A549 (cell line): Measurements from ENCODE around the gene DYRK3. TPM values are rescaled to one million over a fixed set of nuclear protein-coding genes. Genes with fewer than 3 reads are reported as not detected.

Source experiments
- ATAC-seq, 2 experiments: fragments of 200-7000 bp in 1 of 2; fragments of >200 bp in 1 of 2; cut with Nextera tagmentation in 1 of 2; cut with Tn5 transposase in 1 of 2; 3 replicates each; pipeline versions ENCODE4 v1.8.0 to v1.9.1; 2018 to 2020; ENCODE audit warnings: mild to moderate bottlenecking in 1 of 2, moderate library complexity in 1 of 2
- CTCF ChIA-PET: fragments of 300-600 bp; sonication (Branson Sonifier 250); formaldehyde crosslinking; extraction: SDS; loops from one replicate; lab custom pipeline; 2021; ENCODE audit warnings: antibody characterized with exemption, inconsistent platforms; lab: Yijun Ruan, JAX
- POLR2A ChIA-PET: fragments of 350-600 bp; formaldehyde crosslinking; extraction: SDS; loops from one replicate; lab custom pipeline; 2021; ENCODE audit warnings: antibody characterized with exemption, inconsistent platforms; lab: Yijun Ruan, JAX
- DNase-seq, 2 experiments: peaks; one replicate each; pipeline versions ENCODE4 v3.0.0 to v3.0.0-alpha.2; 2011 to 2016; ENCODE audit warnings: low read depth in 1 of 2, low spot score in 1 of 2
- FAIRE-seq: peaks from 2 replicates; lab custom pipeline; 2011; peaks lifted over from hg19 to GRCh38; lab: Jason Lieb, UNC
- H3K27ac ChIP-seq, 2 experiments: fragments of >200 bp; sonication (Bioruptor Twin); formaldehyde crosslinking; 3 replicates each; pipeline ENCODE4 v1.5.1; 2016 to 2017
- H3K4me1 ChIP-seq: fragments of >200 bp; sonication (Bioruptor Twin); formaldehyde crosslinking; 3 replicates; pipeline ENCODE4 v1.6.1; 2016
- H3K4me2 ChIP-seq: fragments of >200 bp; sonication (Bioruptor Twin); formaldehyde crosslinking; 3 replicates; pipeline ENCODE4 v1.6.1; 2016
- H3K4me3 ChIP-seq: fragments of >200 bp; sonication (Bioruptor Twin); formaldehyde crosslinking; 3 replicates; pipeline ENCODE4 v1.5.1; 2016
- H3K9me3 ChIP-seq: fragments of >200 bp; sonication (Bioruptor Twin); formaldehyde crosslinking; 3 replicates; pipeline ENCODE4 v1.6.1; 2016
- CBX8 ChIP-seq: fragments of 200-600 bp; sonication (generic); IDR thresholded peaks from 2 replicates; pipeline ENCODE4 v1.6.1; 2016
- CHD2 ChIP-seq: fragments of 150-350 bp; IDR thresholded peaks from 2 replicates; pipeline ENCODE4 v1.6.1; 2014; ENCODE audit warnings: low read length; ENCODE audit not compliant: partially characterized antibody
- CHD4 ChIP-seq: fragments of 200-600 bp; sonication (generic); IDR thresholded peaks from 2 replicates; pipeline ENCODE4 v1.6.1; 2016; ENCODE audit warnings: antibody characterized with exemption, mild to moderate bottlenecking, borderline replicate concordance
- EHF ChIP-seq: fragments of 250-450 bp; sonication (Bioruptor Pico); IDR thresholded peaks from 2 replicates; pipeline ENCODE4 v1.5.0; 2020; ENCODE audit warnings: mild to moderate bottlenecking
- EHMT2 ChIP-seq: fragments of 200-600 bp; sonication (generic); IDR thresholded peaks from 2 replicates; pipeline ENCODE4 v1.6.1; 2016; ENCODE audit warnings: antibody characterized with exemption, low read depth, mild to moderate bottlenecking, moderate library complexity
- EP300 ChIP-seq, 2 experiments: fragments of >200 bp; sonication (Bioruptor Twin); formaldehyde crosslinking; IDR thresholded peaks; 2 replicates in 1 of 2; 3 replicates in 1 of 2; pipeline ENCODE4 v1.6.1; 2016 to 2017
- ESRRA ChIP-seq: fragments of 150-350 bp; IDR thresholded peaks from 2 replicates; pipeline ENCODE4 v1.6.1; 2014; ENCODE audit warnings: mild to moderate bottlenecking, low read length, borderline replicate concordance
- GATA3 ChIP-seq: IDR thresholded peaks from 2 replicates; pipeline ENCODE4 v1.6.1; 2012; ENCODE audit warnings: borderline replicate concordance
- JUN ChIP-seq, 2 experiments: fragments of >200 bp; sonication (Bioruptor Twin); formaldehyde crosslinking; IDR thresholded peaks; 2 replicates in 1 of 2; 3 replicates in 1 of 2; pipeline ENCODE4 v1.6.1; 2016 to 2017
- KDM5A ChIP-seq: fragments of 200-600 bp; sonication (generic); IDR thresholded peaks from 2 replicates; pipeline ENCODE4 v1.6.1; 2016; ENCODE audit warnings: antibody characterized with exemption, mild to moderate bottlenecking
- NFE2L2 ChIP-seq: fragments of 150-350 bp; conservative IDR thresholded peaks from 2 replicates; pipeline ENCODE4 v1.6.1; 2014; ENCODE audit warnings: low read length
- NPAS2 ChIP-seq: fragments of 250-450 bp; sonication (Bioruptor Pico); IDR thresholded peaks from 2 replicates; pipeline ENCODE4 v1.8.0; 2022; ENCODE audit warnings: mild to moderate bottlenecking, moderate library complexity, borderline replicate concordance
- NR3C1 ChIP-seq: fragments of >200 bp; sonication (Bioruptor Twin); formaldehyde crosslinking; IDR thresholded peaks from 3 replicates; pipeline ENCODE4 v1.6.1; 2017
- RAD21 ChIP-seq, 2 experiments: fragments of >200 bp in 1 of 2; sonication (Bioruptor Twin) in 1 of 2; formaldehyde crosslinking in 1 of 2; IDR thresholded peaks in 1 of 2; conservative IDR thresholded peaks in 1 of 2; 2 replicates in 1 of 2; 3 replicates in 1 of 2; pipeline ENCODE4 v1.6.1; 2012 to 2018; ENCODE audit warnings: inconsistent platforms in 1 of 2
- RARB ChIP-seq: fragments of 250-450 bp; sonication (Bioruptor Pico); IDR thresholded peaks from 2 replicates; pipeline ENCODE4 v1.8.0; 2021; ENCODE audit warnings: mild to moderate bottlenecking, moderate library complexity
- RCOR1 ChIP-seq: fragments of 150-350 bp; IDR thresholded peaks from 2 replicates; pipeline ENCODE4 v1.6.1; 2014; ENCODE audit warnings: antibody characterized with exemption, low read length, low read depth
- RFX5 ChIP-seq: fragments of 450-650 bp; IDR thresholded peaks from 2 replicates; pipeline ENCODE4 v1.7.1; 2014; ENCODE audit warnings: antibody characterized with exemption, mild to moderate bottlenecking, moderate library complexity
- SMC3 ChIP-seq: fragments of >200 bp; sonication (Bioruptor Twin); formaldehyde crosslinking; IDR thresholded peaks from 3 replicates; pipeline ENCODE4 v1.6.1; 2018; ENCODE audit warnings: inconsistent platforms
- TFCP2L1 ChIP-seq: fragments of 250-450 bp; sonication (Bioruptor Pico); IDR thresholded peaks from 2 replicates; pipeline ENCODE4 v1.5.0; 2021; ENCODE audit warnings: mild to moderate bottlenecking
- ZNF302 ChIP-seq: fragments of 250-450 bp; sonication (Bioruptor Pico); IDR thresholded peaks from 2 replicates; pipeline ENCODE4 v1.9.0; 2021; ENCODE audit warnings: inconsistent platforms, mild to moderate bottlenecking, moderate library complexity
- ZSCAN20 ChIP-seq: fragments of 250-450 bp; sonication (Bioruptor Pico); IDR thresholded peaks from 2 replicates; pipeline ENCODE4 v1.8.0; 2022; ENCODE audit warnings: mild to moderate bottlenecking, moderate library complexity
- WGBS: methylation state at CpG from one replicate; pipeline ENCODE4 v1.1.6; 2017; ENCODE audit errors: missing lambda C conversion rate; 5-methylcytosine and 5-hydroxymethylcytosine counted together
- polyA plus RNA-seq, 4 experiments: library from polyadenylated mRNA; depleted of rRNA in 3 of 4; stranded (reverse); fragments of >200 nt; fragmentation: RNase III in 1 of 4; extraction: RNeasy Plus Mini Kit Qiagen cat#74134 plus additional on column Dnase treatment in 1 of 4; gene quantifications; 2 replicates in 3 of 4; 3 replicates in 1 of 4; pipeline ENCODE4 v1.2.3, GENCODE V29; 2011 to 2017
- TF ChIP-seq, protein P1 (sequence below): IDR thresholded peaks from 2 replicates; pipeline ENCODE4 v1.6.1; 2012
- TF ChIP-seq, protein P2 (sequence below): fragments of 250-450 bp; sonication (Bioruptor Pico); IDR thresholded peaks from 2 replicates; pipeline ENCODE4 v1.5.0; 2021; ENCODE audit warnings: mild to moderate bottlenecking, moderate library complexity, borderline replicate concordance
- TF ChIP-seq, protein P3 (sequence below): fragments of 200-600 bp; sonication (generic); IDR thresholded peaks from 2 replicates; pipeline ENCODE4 v1.6.1; 2016; ENCODE audit warnings: antibody characterized with exemption, mild to moderate bottlenecking, moderate library complexity
- TF ChIP-seq, protein P4 (sequence below): fragments of >200 bp; sonication (Bioruptor Twin); formaldehyde crosslinking; IDR thresholded peaks from 3 replicates; pipeline ENCODE4 v1.5.1; 2016
- TF ChIP-seq, protein P5 (sequence below): fragments of >200 bp; sonication (Bioruptor Twin); formaldehyde crosslinking; IDR thresholded peaks from 3 replicates; pipeline ENCODE4 v1.6.1; 2016

Gene DYRK3
- polyA plus RNA-seq, 2 of the 4 experiments (the other 2 are of a cell fraction), result 7.3 to 8.7 TPM

DNA sequence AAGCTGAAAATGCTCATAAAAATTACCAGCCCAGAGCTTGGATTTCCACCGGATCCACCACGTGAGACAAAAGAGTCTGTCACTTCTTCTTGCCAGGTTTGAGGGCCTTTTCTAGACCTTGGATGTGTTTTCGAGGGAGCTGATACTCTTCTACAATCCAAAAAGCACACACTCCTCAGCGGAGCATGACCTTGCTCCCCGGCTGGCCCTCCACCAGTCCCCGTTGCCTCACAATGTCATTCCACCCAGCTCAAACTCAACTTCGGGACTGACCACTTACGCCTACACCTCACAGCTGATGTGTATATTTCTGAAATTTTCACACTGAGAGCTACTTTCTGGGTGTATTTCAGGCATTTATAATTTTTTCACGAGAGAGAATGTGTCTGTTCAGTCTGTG lies 43.6 kb upstream of the DYRK3 start (continued):
- TF ChIP-seq EHF (CRISPR knock-in tag), result no peak
- TF ChIP-seq CBX8, result no peak
- no peak for TF ChIP-seq CHD4
- TF ChIP-seq, protein P1, sequence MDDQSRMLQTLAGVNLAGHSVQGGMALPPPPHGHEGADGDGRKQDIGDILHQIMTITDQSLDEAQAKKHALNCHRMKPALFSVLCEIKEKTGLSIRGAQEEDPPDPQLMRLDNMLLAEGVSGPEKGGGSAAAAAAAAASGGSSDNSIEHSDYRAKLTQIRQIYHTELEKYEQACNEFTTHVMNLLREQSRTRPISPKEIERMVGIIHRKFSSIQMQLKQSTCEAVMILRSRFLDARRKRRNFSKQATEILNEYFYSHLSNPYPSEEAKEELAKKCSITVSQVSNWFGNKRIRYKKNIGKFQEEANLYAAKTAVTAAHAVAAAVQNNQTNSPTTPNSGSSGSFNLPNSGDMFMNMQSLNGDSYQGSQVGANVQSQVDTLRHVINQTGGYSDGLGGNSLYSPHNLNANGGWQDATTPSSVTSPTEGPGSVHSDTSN, result no peak
- TF ChIP-seq KDM5A, result no peak
- TF ChIP-seq RCOR1, result no peak
- no peak for TF ChIP-seq CHD2
- TF ChIP-seq, all 56 proteins: peak for 0

DNA sequence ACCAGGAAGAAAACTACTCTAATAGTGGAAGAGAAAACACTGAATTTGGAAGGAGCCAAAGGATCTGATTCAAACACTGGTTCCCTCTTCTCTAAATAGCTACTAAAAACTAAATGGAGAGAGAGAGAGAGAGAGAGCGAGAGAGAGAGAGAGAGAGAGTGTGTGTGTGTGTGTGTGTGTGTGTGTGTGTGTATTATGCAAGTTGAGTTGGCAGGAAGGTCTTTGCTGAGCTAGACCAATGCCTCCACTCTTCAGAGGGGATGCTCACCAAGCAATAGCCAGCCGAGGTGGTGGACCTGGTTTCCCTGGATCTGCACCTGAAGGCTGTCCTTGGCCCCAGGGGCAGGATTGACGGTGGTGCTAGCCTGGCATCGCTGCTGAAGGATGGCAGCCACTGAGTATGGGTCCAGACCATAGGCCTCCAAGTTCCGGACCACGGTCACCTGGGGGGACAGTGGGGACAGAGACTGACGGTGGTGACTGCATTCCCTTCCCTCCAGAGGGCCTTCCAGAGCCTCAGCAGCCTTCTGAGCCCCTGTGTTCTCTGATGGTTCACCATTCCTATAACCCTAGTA lies 41.9 kb upstream of the DYRK3 start:
- CTCF ChIA-PET, result interaction anchor here (0.9 to 6.2 kb wide), 9 partner anchors 10 to 114 kb away, joined by 3 to 44 read pairs (median 7); partner anchors contain the start of gene EIF2D
- no peak for ATAC-seq
- POLR2A ChIA-PET, result no interaction called here
- no peak overlapping the region for H3K27ac ChIP-seq
- H3K4me3 ChIP-seq, result no peak overlapping the region
- no peak overlapping the region for H3K4me2 ChIP-seq
- H3K9me3 ChIP-seq, result no peaks in the 10 kb centered on the region
- no peaks in the 10 kb centered on the region for H3K4me1 ChIP-seq
- DNase-seq, result no peak
- no peak for FAIRE-seq
- TF ChIP-seq NFE2L2 (no peak), TFCP2L1 (CRISPR knock-in tag) (no peak), ZSCAN20 (no peak), GATA3 (no peak), NR3C1 (no peak), JUN (IDR thresholded peaks at IDR 0.05) (no peak), SMC3 (no peak), RFX5 (no peak), RAD21 (conservative IDR thresholded peaks at IDR 0.05 in 1 of 2, IDR thresholded peaks at IDR 0.05 in 1 of 2) (no peak), NPAS2 (no peak), EP300 (IDR thresholded peaks at IDR 0.05) (no peak), EHMT2 (no peak), RARB (CRISPR knock-in tag) (no peak), ESRRA (no peak), ZNF302 (no peak)
- TF ChIP-seq, protein P2, sequence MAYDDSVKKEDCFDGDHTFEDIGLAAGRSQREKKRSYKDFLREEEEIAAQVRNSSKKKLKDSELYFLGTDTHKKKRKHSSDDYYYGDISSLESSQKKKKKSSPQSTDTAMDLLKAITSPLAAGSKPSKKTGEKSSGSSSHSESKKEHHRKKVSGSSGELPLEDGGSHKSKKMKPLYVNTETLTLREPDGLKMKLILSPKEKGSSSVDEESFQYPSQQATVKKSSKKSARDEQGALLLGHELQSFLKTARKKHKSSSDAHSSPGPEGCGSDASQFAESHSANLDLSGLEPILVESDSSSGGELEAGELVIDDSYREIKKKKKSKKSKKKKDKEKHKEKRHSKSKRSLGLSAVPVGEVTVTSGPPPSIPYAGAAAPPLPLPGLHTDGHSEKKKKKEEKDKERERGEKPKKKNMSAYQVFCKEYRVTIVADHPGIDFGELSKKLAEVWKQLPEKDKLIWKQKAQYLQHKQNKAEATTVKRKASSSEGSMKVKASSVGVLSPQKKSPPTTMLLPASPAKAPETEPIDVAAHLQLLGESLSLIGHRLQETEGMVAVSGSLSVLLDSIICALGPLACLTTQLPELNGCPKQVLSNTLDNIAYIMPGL, result no peak
- TF ChIP-seq, protein P3, sequence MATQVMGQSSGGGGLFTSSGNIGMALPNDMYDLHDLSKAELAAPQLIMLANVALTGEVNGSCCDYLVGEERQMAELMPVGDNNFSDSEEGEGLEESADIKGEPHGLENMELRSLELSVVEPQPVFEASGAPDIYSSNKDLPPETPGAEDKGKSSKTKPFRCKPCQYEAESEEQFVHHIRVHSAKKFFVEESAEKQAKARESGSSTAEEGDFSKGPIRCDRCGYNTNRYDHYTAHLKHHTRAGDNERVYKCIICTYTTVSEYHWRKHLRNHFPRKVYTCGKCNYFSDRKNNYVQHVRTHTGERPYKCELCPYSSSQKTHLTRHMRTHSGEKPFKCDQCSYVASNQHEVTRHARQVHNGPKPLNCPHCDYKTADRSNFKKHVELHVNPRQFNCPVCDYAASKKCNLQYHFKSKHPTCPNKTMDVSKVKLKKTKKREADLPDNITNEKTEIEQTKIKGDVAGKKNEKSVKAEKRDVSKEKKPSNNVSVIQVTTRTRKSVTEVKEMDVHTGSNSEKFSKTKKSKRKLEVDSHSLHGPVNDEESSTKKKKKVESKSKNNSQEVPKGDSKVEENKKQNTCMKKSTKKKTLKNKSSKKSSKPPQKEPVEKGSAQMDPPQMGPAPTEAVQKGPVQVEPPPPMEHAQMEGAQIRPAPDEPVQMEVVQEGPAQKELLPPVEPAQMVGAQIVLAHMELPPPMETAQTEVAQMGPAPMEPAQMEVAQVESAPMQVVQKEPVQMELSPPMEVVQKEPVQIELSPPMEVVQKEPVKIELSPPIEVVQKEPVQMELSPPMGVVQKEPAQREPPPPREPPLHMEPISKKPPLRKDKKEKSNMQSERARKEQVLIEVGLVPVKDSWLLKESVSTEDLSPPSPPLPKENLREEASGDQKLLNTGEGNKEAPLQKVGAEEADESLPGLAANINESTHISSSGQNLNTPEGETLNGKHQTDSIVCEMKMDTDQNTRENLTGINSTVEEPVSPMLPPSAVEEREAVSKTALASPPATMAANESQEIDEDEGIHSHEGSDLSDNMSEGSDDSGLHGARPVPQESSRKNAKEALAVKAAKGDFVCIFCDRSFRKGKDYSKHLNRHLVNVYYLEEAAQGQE, result no peak
- TF ChIP-seq, protein P4, sequence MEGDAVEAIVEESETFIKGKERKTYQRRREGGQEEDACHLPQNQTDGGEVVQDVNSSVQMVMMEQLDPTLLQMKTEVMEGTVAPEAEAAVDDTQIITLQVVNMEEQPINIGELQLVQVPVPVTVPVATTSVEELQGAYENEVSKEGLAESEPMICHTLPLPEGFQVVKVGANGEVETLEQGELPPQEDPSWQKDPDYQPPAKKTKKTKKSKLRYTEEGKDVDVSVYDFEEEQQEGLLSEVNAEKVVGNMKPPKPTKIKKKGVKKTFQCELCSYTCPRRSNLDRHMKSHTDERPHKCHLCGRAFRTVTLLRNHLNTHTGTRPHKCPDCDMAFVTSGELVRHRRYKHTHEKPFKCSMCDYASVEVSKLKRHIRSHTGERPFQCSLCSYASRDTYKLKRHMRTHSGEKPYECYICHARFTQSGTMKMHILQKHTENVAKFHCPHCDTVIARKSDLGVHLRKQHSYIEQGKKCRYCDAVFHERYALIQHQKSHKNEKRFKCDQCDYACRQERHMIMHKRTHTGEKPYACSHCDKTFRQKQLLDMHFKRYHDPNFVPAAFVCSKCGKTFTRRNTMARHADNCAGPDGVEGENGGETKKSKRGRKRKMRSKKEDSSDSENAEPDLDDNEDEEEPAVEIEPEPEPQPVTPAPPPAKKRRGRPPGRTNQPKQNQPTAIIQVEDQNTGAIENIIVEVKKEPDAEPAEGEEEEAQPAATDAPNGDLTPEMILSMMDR, result no peak
- TF ChIP-seq, protein P1, result no peak
- TF ChIP-seq, protein P5, sequence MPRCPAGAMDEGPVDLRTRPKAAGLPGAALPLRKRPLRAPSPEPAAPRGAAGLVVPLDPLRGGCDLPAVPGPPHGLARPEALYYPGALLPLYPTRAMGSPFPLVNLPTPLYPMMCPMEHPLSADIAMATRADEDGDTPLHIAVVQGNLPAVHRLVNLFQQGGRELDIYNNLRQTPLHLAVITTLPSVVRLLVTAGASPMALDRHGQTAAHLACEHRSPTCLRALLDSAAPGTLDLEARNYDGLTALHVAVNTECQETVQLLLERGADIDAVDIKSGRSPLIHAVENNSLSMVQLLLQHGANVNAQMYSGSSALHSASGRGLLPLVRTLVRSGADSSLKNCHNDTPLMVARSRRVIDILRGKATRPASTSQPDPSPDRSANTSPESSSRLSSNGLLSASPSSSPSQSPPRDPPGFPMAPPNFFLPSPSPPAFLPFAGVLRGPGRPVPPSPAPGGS, result no peak
- WGBS, result 93% methylated on average over 7 of the region's 7 CpGs
